GM23338 (cell line): Measurements from ENCODE around the gene CPSF6. TPM values are rescaled to one million over a fixed set of nuclear protein-coding genes. Genes with fewer than 3 reads are reported as not detected.

ENCODE experiments used
- ATAC-seq: fragments of 200-7000 bp; cut with Tn5 transposase; 3 replicates; pipeline ENCODE4 v1.9.1; 2020
- DNase-seq: peaks from one replicate; pipeline ENCODE4 v3.0.0-alpha.2; 2015; ENCODE audit warnings: low spot score
- H2AFZ ChIP-seq: fragments of 200-600 bp; sonication (generic); 2 replicates; pipeline ENCODE4 v1.8.0; 2016; ENCODE audit warnings: antibody characterized with exemption, mild to moderate bottlenecking, moderate library complexity
- H3F3A ChIP-seq: fragments of 200-600 bp; sonication (generic); replicated peaks from 2 replicates; pipeline ENCODE4 v1.8.0; 2017; ENCODE audit warnings: antibody characterized with exemption, mixed run types, low read depth
- H3K27ac ChIP-seq: fragments of 200-600 bp; sonication (generic); 2 replicates; pipeline ENCODE4 v1.6.1; 2016; ENCODE audit warnings: low read depth
- H3K27me3 ChIP-seq: fragments of 200-600 bp; sonication (generic); 2 replicates; pipeline ENCODE4 v1.8.0; 2016; ENCODE audit warnings: mild to moderate bottlenecking, mixed run types, moderate library complexity; ENCODE audit not compliant: insufficient read depth
- H3K36me3 ChIP-seq: fragments of 200-600 bp; sonication (generic); 2 replicates; pipeline ENCODE4 v1.8.0; 2016; ENCODE audit warnings: mild to moderate bottlenecking; ENCODE audit not compliant: insufficient read depth
- H3K4me1 ChIP-seq: fragments of 200-600 bp; sonication (generic); 2 replicates; pipeline ENCODE4 v1.8.0; 2016; ENCODE audit warnings: mild to moderate bottlenecking, moderate library complexity; ENCODE audit not compliant: insufficient read depth
- H3K4me2 ChIP-seq: fragments of 200-600 bp; sonication (generic); 2 replicates; pipeline ENCODE4 v1.7.1; 2017; ENCODE audit warnings: mixed run types
- H3K4me3 ChIP-seq: fragments of 200-600 bp; sonication (generic); 2 replicates; pipeline ENCODE4 v1.6.1; 2016; ENCODE audit warnings: mixed run types
- H3K79me2 ChIP-seq: fragments of 200-600 bp; sonication (generic); replicated peaks from 2 replicates; pipeline ENCODE4 v1.8.0; 2017; ENCODE audit warnings: mild to moderate bottlenecking; ENCODE audit not compliant: insufficient read depth
- H3K9me2 ChIP-seq: fragments of 200-600 bp; sonication (generic); 2 replicates; pipeline ENCODE4 v1.8.0; 2017; ENCODE audit not compliant: insufficient read depth
- H4K20me1 ChIP-seq: fragments of 200-600 bp; sonication (generic); replicated peaks from 2 replicates; pipeline ENCODE4 v1.8.0; 2017; ENCODE audit warnings: mild to moderate bottlenecking; ENCODE audit not compliant: insufficient read depth
- H3K27ac Mint-ChIP-seq: 2 replicates; pipeline ENCODE4 v1.8.0; 2020; ENCODE audit warnings: inconsistent platforms, mild to moderate bottlenecking, moderate library complexity, mixed read lengths
- H3K27me3 Mint-ChIP-seq: 3 replicates; pipeline ENCODE4 v1.8.0; 2022; ENCODE audit warnings: low read depth, mild to moderate bottlenecking, moderate library complexity, mixed read lengths, inconsistent platforms; ENCODE audit not compliant: insufficient read depth, poor library complexity
- H3K36me3 Mint-ChIP-seq: 3 replicates; pipeline ENCODE4 v1.8.0; 2021; ENCODE audit warnings: low read depth, mild to moderate bottlenecking, inconsistent platforms, moderate library complexity, mixed read lengths
- H3K4me1 Mint-ChIP-seq: 3 replicates; pipeline ENCODE4 v1.8.0; 2020; ENCODE audit warnings: mild to moderate bottlenecking, inconsistent platforms, mixed read lengths
- H3K4me3 Mint-ChIP-seq: 3 replicates; pipeline ENCODE4 v1.8.0; 2021; ENCODE audit warnings: moderate library complexity, mild to moderate bottlenecking, inconsistent platforms, mixed read lengths
- H3K9me3 Mint-ChIP-seq: 3 replicates; pipeline ENCODE4 v1.8.0; 2020; ENCODE audit warnings: moderate library complexity, mild to moderate bottlenecking, inconsistent platforms, mixed read lengths
- CREB1 ChIP-seq: fragments of 250-450 bp; sonication (Bioruptor Pico); IDR thresholded peaks from 2 replicates; pipeline ENCODE4 v1.5.0; 2020; ENCODE audit warnings: low read depth, mild to moderate bottlenecking, moderate library complexity
- CTCF ChIP-seq, 2 experiments: fragments of 200-600 bp in 1 of 2; sonication (generic) in 1 of 2; conservative IDR thresholded peaks; 2 replicates each; pipeline versions ENCODE4 v1.5.1 to v1.6.1; 2016 to 2017; ENCODE audit warnings: antibody characterized with exemption in 2 of 2, low read depth in 2 of 2, mild to moderate bottlenecking in 2 of 2, moderate library complexity in 1 of 2
- ETS1 ChIP-seq: IDR thresholded peaks from 2 replicates; pipeline ENCODE4 v1.6.1; 2016; ENCODE audit warnings: antibody characterized with exemption
- EZH2 ChIP-seq: fragments of 200-600 bp; sonication (generic); IDR thresholded peaks from one replicate; pipeline ENCODE4 v1.8.0; 2017; ENCODE audit warnings: antibody characterized with exemption, mild to moderate bottlenecking, low read depth; ENCODE audit not compliant: unreplicated experiment
- EZH2phosphoT487 ChIP-seq: fragments of 200-600 bp; sonication (generic); IDR thresholded peaks from one replicate; pipeline ENCODE4 v1.8.1; 2018; ENCODE audit warnings: antibody characterized with exemption; ENCODE audit not compliant: unreplicated experiment
- JUNB ChIP-seq: IDR thresholded peaks from one replicate; pipeline ENCODE4 v1.6.1; 2016; ENCODE audit warnings: antibody characterized with exemption; ENCODE audit not compliant: unreplicated experiment
- NANOG ChIP-seq: IDR thresholded peaks from 2 replicates; pipeline ENCODE4 v1.6.1; 2016; ENCODE audit warnings: antibody characterized with exemption, borderline replicate concordance
- POLR2AphosphoS5 ChIP-seq: IDR thresholded peaks from 2 replicates; pipeline ENCODE4 v1.6.1; 2016; ENCODE audit warnings: antibody characterized with exemption, low read depth
- REST ChIP-seq: IDR thresholded peaks from one replicate; pipeline ENCODE4 v1.6.1; 2018; ENCODE audit warnings: antibody characterized with exemption; ENCODE audit not compliant: unreplicated experiment
- STAT1 ChIP-seq: IDR thresholded peaks from one replicate; pipeline ENCODE4 v1.6.1; 2016; ENCODE audit warnings: antibody characterized with exemption; ENCODE audit not compliant: unreplicated experiment
- ZNF114 ChIP-seq: fragments of 250-450 bp; sonication (Bioruptor Pico); IDR thresholded peaks from 2 replicates; pipeline ENCODE4 v1.5.0; 2020; ENCODE audit warnings: mild to moderate bottlenecking, moderate library complexity
- ZNF331 ChIP-seq: fragments of 250-450 bp; sonication (Bioruptor Pico); IDR thresholded peaks from 2 replicates; pipeline ENCODE4 v1.5.0; 2020; ENCODE audit warnings: low read depth, mild to moderate bottlenecking, moderate library complexity
- ZNF462 ChIP-seq: fragments of 250-450 bp; sonication (Bioruptor Pico); IDR thresholded peaks from 2 replicates; pipeline ENCODE4 v1.5.0; 2020; ENCODE audit warnings: mild to moderate bottlenecking, moderate library complexity
- polyA plus RNA-seq: library from polyadenylated mRNA; unstranded; fragments of >200 nt; fragmentation: Nextera tagmentation; extraction: Ambion mirVana; gene quantifications from 2 replicates; pipeline ENCODE4 v1.2.1, GENCODE V29; 2016
- total RNA-seq: library from RNA; depleted of rRNA; stranded (reverse); fragments of >200 nt; shearing (Covaris generic); gene quantifications from 2 replicates; pipeline ENCODE4 v1.2.3, GENCODE V29; 2014

Gene CPSF6
- total and polyA plus RNA-seq, 2 experiments from 2014 or later: 80.7 to 136 TPM

GRCh38 chr12:69313209-69313608 lies 73.8 kb downstream of the CPSF6 start:
- peaks cover 22% of the 10 kb centered on the region for H3K36me3 Mint-ChIP-seq
- no peak overlapping the region for H3K4me2 ChIP-seq
- no peaks in the 10 kb centered on the region for H4K20me1 ChIP-seq
- no peak overlapping the region for H2AFZ ChIP-seq
- no peak overlapping the region for H3K27ac ChIP-seq
- H3K79me2 ChIP-seq: no peaks in the 10 kb centered on the region
- no peaks in the 10 kb centered on the region for H3K27me3 ChIP-seq
- H3K4me1 Mint-ChIP-seq: peaks cover 4% of the 10 kb centered on the region
- no peaks in the 10 kb centered on the region for H3F3A ChIP-seq
- DNase-seq (no peak), ATAC-seq (no peak)
- H3K27ac Mint-ChIP-seq: no peak overlapping the region
- no peaks in the 10 kb centered on the region for H3K4me1 ChIP-seq
- no peak overlapping the region for H3K4me3 ChIP-seq
- H3K27me3 Mint-ChIP-seq: peaks cover 2% of the 10 kb centered on the region
- H3K9me2 ChIP-seq: peaks cover 9% of the 10 kb centered on the region; the same call in 1 of the 2 replicates
- peaks cover 3% of the 10 kb centered on the region; the same call in 1 of the 2 replicates for H3K36me3 ChIP-seq
- H3K9me3 Mint-ChIP-seq: peaks cover 45% of the 10 kb centered on the region
- no peak for TF ChIP-seq ZNF462 (CRISPR knock-in tag)
- no peak for TF ChIP-seq CREB1
- no peak for TF ChIP-seq REST
- no peak for TF ChIP-seq ZNF114 (CRISPR knock-in tag)
- no peak for TF ChIP-seq EZH2phosphoT487
- no peak for TF ChIP-seq NANOG
- no peak for TF ChIP-seq CTCF (conservative IDR thresholded peaks at IDR 0.05; ENCODE audit: low read depth in 2 of 2)
- no peak for TF ChIP-seq STAT1
- no peak for TF ChIP-seq EZH2
- TF ChIP-seq ZNF331 (CRISPR knock-in tag): no peak
- TF ChIP-seq JUNB: no peak
- no peak for TF ChIP-seq ETS1
- TF ChIP-seq POLR2AphosphoS5: no peak
- no peak overlapping the region for H3K4me3 Mint-ChIP-seq
